K562 (cell line): ENCODE data around the gene SCAF11. TPM values are rescaled to one million over a fixed set of nuclear protein-coding genes. Genes with fewer than 3 reads are reported as not detected.

Experiments used
- ARHGAP35 ChIP-seq: fragments of 450-650 bp; IDR thresholded peaks from 2 replicates; pipeline ENCODE4 v1.6.1; 2018; ENCODE audit not compliant: partially characterized antibody
- ASH1L ChIP-seq: fragments of 450-650 bp; IDR thresholded peaks from 2 replicates; pipeline ENCODE4 v1.6.1; 2018; ENCODE audit warnings: borderline replicate concordance, mild to moderate bottlenecking, low read depth; ENCODE audit not compliant: partially characterized antibody
- CBX3 ChIP-seq, 2 experiments: IDR thresholded peaks; 1 replicate in 1 of 2; 2 replicates in 1 of 2; pipeline ENCODE4 v1.6.1; 2012; ENCODE audit warnings: inconsistent platforms in 2 of 2, low read length in 2 of 2, borderline replicate concordance in 1 of 2, control low read depth in 1 of 2
- CHD2 ChIP-seq: IDR thresholded peaks from 2 replicates; pipeline ENCODE4 v1.6.1; 2011; ENCODE audit warnings: low read depth, low read length
- MBD2 ChIP-seq: sonication (generic); IDR thresholded peaks from 2 replicates; pipeline ENCODE4 v1.6.1; 2016; ENCODE audit warnings: low read depth, borderline replicate concordance
- POLR2AphosphoS5 ChIP-seq: IDR thresholded peaks from 2 replicates; pipeline ENCODE4 v1.6.1; 2011; ENCODE audit warnings: mild to moderate bottlenecking, low read depth, low read length, moderate library complexity; ENCODE audit not compliant: control insufficient read depth, insufficient read depth
- RBFOX2 ChIP-seq: fragments of 200-400 bp; formaldehyde crosslinking; IDR thresholded peaks from 2 replicates; pipeline ENCODE4 v1.6.1; 2017; ENCODE audit warnings: low read depth, mild to moderate bottlenecking, low read length, moderate library complexity
- ZFP91 ChIP-seq: sonication (generic); formaldehyde crosslinking; IDR thresholded peaks from 2 replicates; pipeline ENCODE4 v1.8.0; 2022; ENCODE audit warnings: mild to moderate bottlenecking, missing genetic modification reagents
- ZHX1 ChIP-seq: fragments of 150-350 bp; conservative IDR thresholded peaks from 2 replicates; pipeline ENCODE4 v1.6.1; 2014; ENCODE audit warnings: low read length
- ZNF124 ChIP-seq: sonication (generic); formaldehyde crosslinking; IDR thresholded peaks from 2 replicates; pipeline ENCODE4 v1.8.1; 2022; ENCODE audit warnings: missing genetic modification reagents
- ZNF263 ChIP-seq: sonication (generic); formaldehyde crosslinking; IDR thresholded peaks from 2 replicates; pipeline ENCODE4 v1.8.0; 2022; ENCODE audit warnings: mild to moderate bottlenecking, missing genetic modification reagents, borderline replicate concordance
- polyA plus RNA-seq, 8 experiments: library from polyadenylated mRNA; depleted of rRNA in 4 of 8; stranded (reverse) in 5 of 8; unstranded in 3 of 8; fragments of >200 nt; fragmentation: Nextera tagmentation in 2 of 8; fragmentation: Illumina TruSeq in 1 of 8; extraction: Ambion mirVana in 2 of 8; extraction: Trizol in 1 of 8; gene quantifications; 2 replicates each; pipeline versions ENCODE4 v1.2.1 to v1.2.3, GENCODE V29; 2011 to 2014; ENCODE audit warnings: inconsistent platforms in 1 of 8, missing spikeins in 1 of 8
- total RNA-seq, 7 experiments: library from RNA; depleted of rRNA in 6 of 7; stranded (reverse); fragments of >200 nt in 6 of 7; fragmentation: Illumina TruSeq in 2 of 7; extraction: Trizol in 2 of 7; gene quantifications; 2 replicates each; pipeline versions ENCODE4 v1.2.1 to v1.2.3, GENCODE V29; 2011 to 2021; ENCODE audit warnings: low replicate concordance in 1 of 7
- TF ChIP-seq, protein P1 (sequence below): sonication (generic); formaldehyde crosslinking; IDR thresholded peaks from 2 replicates; pipeline ENCODE4 v1.8.1; 2022; ENCODE audit warnings: missing genetic modification reagents
- TF ChIP-seq, protein P2 (sequence below): IDR thresholded peaks from 2 replicates; pipeline ENCODE4 v1.6.1; 2014; ENCODE audit warnings: antibody characterized with exemption
- TF ChIP-seq, protein P3 (sequence below): fragments of 450-650 bp; IDR thresholded peaks from 2 replicates; pipeline ENCODE4 v1.6.1; 2017; ENCODE audit warnings: antibody characterized with exemption, mild to moderate bottlenecking

Gene SCAF11
- total and polyA plus RNA-seq, 9 of the 15 experiments (the other 6 are each of a cell fraction or from before 2014, with no cell fraction given) = 30.4 to 119 (median 80.0) TPM

DNA sequence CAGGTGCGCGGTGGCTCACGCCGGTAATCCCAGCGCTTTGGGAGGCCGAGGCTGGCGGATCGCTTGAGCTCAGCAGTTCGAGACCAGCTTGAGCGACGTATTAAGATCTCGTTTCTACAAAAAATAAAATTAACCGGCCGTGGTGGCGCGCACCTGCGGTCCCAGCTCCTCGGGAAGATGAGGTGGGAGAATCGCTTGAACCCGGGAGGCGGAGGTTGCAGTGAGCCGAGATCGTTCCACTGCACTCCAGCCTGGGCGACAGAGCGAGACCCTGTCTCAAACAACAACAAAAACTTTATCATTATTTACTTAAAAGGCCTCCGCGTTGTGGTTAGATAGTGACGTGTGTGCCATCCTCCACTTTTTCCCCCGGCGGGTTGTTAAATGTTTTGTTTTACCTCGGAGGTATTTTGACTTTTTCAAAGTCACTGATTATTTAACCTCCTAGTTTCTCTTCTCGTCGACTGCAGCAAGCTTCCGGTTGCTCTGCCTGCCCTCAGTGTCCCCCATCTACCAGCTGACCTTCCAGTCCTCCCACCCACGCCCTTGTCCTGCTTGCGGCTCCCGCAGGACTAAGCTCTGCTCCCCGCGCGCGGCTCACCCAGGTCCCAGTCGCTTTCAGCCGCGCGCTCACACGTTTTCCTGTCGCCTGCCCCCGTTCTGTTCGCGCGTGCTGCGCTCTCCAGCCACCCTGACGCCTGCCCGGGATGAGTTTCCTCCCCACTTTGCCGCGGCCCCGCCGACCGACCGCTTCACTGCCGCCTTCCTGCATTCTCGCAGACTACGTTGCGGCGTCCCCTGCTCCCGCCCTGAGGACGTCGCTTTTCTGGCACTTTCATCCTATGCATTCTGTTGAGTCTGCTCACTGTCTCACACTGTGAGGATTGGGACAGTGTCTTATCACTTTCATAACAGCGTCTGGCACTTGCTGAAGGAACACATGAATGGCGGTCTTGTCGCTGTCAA, 1.2 kb upstream of the SCAF11 start (continued):
- no peak for TF ChIP-seq ZFP91 (CRISPR knock-in tag)
- TF ChIP-seq CBX3 (IDR thresholded peaks at IDR 0.05; ENCODE audit: borderline replicate concordance in 1 of 2, low read length in 2 of 2) = peak in 1 of 2 experiments; percentile 66; a peak in 2 of 3 replicates
- no peak for TF ChIP-seq ZNF124 (CRISPR knock-in tag)
- TF ChIP-seq, protein P1, sequence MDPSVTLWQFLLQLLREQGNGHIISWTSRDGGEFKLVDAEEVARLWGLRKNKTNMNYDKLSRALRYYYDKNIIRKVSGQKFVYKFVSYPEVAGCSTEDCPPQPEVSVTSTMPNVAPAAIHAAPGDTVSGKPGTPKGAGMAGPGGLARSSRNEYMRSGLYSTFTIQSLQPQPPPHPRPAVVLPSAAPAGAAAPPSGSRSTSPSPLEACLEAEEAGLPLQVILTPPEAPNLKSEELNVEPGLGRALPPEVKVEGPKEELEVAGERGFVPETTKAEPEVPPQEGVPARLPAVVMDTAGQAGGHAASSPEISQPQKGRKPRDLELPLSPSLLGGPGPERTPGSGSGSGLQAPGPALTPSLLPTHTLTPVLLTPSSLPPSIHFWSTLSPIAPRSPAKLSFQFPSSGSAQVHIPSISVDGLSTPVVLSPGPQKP (CRISPR knock-in tag) = no peak
- no peak for TF ChIP-seq ARHGAP35
- 0 out of 2 replicates have a peak, but pooled peaks have one; percentile 7 for TF ChIP-seq CHD2
- TF ChIP-seq RBFOX2 = peak; percentile 96
- peak; percentile 11 for TF ChIP-seq ASH1L
- TF ChIP-seq ZHX1 = no peak
- TF ChIP-seq, protein P2, sequence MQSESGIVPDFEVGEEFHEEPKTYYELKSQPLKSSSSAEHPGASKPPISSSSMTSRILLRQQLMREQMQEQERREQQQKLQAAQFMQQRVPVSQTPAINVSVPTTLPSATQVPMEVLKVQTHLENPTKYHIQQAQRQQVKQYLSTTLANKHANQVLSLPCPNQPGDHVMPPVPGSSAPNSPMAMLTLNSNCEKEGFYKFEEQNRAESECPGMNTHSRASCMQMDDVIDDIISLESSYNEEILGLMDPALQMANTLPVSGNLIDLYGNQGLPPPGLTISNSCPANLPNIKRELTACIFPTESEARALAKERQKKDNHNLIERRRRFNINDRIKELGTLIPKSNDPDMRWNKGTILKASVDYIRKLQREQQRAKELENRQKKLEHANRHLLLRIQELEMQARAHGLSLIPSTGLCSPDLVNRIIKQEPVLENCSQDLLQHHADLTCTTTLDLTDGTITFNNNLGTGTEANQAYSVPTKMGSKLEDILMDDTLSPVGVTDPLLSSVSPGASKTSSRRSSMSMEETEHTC = no peak
- 0 out of 2 replicates have a peak, but pooled peaks have one; percentile 35 for TF ChIP-seq MBD2
- peak; percentile 53; the same call in 1 of the 2 replicates for TF ChIP-seq ZNF263 (CRISPR knock-in tag)
- peak; percentile 43; the same call in 1 of the 2 replicates for TF ChIP-seq POLR2AphosphoS5
- TF ChIP-seq, protein P3, sequence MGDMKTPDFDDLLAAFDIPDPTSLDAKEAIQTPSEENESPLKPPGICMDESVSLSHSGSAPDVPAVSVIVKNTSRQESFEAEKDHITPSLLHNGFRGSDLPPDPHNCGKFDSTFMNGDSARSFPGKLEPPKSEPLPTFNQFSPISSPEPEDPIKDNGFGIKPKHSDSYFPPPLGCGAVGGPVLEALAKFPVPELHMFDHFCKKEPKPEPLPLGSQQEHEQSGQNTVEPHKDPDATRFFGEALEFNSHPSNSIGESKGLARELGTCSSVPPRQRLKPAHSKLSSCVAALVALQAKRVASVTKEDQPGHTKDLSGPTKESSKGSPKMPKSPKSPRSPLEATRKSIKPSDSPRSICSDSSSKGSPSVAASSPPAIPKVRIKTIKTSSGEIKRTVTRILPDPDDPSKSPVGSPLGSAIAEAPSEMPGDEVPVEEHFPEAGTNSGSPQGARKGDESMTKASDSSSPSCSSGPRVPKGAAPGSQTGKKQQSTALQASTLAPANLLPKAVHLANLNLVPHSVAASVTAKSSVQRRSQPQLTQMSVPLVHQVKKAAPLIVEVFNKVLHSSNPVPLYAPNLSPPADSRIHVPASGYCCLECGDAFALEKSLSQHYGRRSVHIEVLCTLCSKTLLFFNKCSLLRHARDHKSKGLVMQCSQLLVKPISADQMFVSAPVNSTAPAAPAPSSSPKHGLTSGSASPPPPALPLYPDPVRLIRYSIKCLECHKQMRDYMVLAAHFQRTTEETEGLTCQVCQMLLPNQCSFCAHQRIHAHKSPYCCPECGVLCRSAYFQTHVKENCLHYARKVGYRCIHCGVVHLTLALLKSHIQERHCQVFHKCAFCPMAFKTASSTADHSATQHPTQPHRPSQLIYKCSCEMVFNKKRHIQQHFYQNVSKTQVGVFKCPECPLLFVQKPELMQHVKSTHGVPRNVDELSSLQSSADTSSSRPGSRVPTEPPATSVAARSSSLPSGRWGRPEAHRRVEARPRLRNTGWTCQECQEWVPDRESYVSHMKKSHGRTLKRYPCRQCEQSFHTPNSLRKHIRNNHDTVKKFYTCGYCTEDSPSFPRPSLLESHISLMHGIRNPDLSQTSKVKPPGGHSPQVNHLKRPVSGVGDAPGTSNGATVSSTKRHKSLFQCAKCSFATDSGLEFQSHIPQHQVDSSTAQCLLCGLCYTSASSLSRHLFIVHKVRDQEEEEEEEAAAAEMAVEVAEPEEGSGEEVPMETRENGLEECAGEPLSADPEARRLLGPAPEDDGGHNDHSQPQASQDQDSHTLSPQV = no peak
